Epithelial cell of prostate (primary cell): Measurements from ENCODE around the gene PHYH.
A peak's percentile ranks its signal among the peaks of the same experiment; 100 is the strongest.
"Not testable (repeated sequence)": the region's sequence is repeated elsewhere in the genome, so short reads cannot be mapped to it uniquely, and the experiment has no call there.

ENCODE experiments used
- DNase-seq: peaks from one replicate; pipeline ENCODE4 v3.0.0-alpha.2; 2011; ENCODE audit warnings: low read depth, low spot score
- H3K27ac ChIP-seq: fragments of 450-650 bp; 2 replicates; pipeline ENCODE4 v1.5.1; 2017; ENCODE audit warnings: mild to moderate bottlenecking

The PHYH gene

DNA sequence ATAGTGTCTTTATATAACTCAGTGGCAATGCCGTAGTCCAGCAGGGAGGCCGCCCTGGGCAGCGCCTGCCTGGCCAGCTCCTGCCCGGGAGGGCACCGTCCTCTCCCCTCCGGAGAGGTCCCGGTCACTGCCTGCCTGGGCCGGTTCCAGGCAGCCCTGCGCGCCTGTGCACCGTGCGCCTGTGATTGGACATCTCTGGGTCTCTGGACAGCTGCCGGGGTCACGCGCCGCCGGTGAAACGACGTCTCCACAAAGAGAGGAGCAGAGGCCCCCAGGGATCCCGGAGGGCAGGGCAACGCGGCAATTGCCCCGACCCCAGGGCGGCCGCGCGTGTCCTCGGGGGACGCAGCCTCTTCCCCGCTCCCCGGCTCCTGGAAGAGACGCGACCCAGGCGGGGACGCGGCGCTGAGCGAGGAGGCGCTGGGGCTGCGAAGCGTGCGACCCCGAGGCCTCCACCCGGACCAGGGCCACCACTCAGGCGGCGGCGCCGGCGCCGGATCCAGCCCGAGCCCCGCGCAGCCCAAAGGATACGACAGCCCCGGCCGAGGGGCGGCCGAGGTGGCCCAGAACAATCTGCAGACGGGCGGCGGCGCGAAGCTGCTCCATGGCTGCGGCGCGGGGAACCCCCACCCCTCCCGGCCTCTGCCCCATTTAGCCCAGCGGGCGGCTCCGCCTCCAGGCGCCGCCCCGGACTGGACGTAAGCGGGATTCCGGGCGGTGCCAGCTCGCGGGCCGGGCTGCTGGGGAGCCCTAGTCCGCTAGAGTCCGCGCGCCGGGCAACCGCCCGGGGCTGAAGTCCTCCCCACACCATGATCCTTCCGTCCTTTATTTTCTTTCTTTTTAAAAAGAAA is at the start of gene PHYH:
PHYH (minus strand) TSS at position 628 of the 851 bp plus-strand sequence; CDS start at position 606, 22 bp downstream.
- peak within 1 kb of the TSS; percentile 39 for H3K27ac ChIP-seq
- peak; percentile 22 for DNase-seq

DNA sequence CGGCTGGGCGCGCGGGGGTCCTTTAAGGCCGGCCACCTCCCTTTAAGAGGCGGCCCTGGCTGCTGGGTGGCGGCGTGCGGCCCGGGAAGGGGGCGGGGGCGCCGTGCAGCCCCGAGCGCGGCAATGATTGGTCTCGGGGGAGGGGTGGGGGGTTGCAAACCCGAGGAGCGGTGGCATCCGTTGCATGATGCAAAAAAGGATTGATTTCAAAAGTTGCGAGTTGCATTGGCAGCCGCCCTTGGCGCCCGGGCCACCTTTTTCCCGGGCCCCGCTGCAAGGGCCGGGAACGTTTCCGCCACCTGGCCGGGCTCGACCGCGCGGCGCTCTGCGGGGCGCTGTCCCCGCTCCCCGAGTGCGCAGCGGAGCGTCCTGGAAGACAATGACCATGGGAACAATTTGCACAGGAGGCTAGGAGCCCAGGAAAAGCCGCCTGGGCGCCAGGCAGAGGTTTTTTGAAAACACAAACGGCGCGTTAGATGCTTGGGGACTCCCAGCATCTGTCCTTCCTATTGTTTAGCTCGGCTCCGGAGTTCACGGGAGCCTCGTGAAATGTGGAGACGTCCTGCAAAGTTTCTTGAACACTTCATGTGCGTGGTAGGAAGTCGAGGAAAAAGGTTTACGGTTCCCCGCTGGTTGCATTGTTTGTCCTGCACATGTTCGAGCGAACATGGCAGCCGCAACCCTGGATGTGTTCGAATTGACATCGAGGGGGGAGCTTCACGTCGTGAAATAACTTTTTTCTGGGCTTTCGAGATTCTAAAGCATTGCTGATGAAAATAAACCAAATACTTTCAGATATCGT is 48.6 kb upstream of the PHYH start, which contains the start of gene SEPHS1:
SEPHS1 (minus strand) TSS at position 78 of the 802 bp plus-strand sequence. CDS start 3,343 bp downstream, outside the sequence.
- no peak for DNase-seq
- H3K27ac ChIP-seq: peak within 1 kb of the TSS; percentile 88

DNA sequence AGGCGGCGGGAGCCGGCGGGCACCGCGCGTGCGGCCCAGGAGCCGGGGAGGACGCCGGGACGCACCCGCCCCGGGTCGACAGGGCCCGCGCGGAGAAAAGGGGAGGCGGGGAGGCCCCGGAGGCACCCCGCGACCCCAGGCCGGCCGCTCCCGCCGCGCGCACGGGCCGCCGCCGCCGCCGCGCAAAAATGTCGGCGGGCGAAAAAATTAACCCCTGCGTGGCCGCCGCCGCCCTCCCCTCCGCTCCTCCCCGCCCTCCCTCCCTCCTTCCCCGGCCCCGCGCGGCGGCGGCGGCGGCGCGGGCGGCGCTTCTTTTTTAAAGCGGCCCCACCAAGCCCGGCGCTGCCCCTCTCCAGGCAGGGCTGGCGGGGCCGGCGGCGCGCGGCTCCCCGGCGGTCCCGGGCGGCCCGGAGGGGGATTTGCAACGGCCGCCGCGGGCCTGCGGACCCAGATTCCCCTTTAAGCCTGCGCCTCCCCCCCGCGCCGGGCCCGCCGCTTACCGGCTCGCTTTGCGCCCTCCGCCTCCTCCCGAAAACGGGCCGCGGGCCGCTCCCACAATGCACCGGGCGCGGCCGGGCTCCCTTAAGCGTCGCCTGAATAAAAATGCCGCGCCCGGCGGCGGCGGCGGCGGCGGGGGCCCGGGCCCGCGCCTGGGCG is 47.8 kb upstream of the PHYH start:
- no peak for DNase-seq
- H3K27ac ChIP-seq: peak overlapping the region; percentile 88

DNA sequence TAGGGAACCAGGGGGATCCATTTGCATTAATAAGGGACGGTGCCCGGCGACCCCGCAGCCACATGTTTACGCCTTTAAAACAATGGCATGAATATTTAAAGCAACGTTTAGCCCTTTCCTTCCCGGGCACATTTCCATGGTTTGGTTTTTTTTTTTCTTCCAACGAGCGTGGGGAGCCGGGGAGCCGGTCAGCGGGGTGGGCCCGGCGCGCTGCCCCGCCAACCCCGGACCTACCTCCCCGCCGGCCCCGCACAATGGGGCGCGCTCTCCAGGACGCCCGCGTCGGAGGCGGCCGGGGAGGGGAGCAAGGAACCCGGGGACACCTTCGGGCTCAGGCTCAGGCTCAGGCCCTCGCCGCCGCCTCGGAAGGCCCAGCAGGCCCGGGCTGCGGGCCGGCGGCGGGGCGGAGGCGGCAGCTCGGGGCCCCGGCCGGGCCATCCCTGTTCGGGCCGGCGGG is 47.2 kb upstream of the PHYH start:
- no peak for DNase-seq
- peak overlapping the region; percentile 88 for H3K27ac ChIP-seq

DNA sequence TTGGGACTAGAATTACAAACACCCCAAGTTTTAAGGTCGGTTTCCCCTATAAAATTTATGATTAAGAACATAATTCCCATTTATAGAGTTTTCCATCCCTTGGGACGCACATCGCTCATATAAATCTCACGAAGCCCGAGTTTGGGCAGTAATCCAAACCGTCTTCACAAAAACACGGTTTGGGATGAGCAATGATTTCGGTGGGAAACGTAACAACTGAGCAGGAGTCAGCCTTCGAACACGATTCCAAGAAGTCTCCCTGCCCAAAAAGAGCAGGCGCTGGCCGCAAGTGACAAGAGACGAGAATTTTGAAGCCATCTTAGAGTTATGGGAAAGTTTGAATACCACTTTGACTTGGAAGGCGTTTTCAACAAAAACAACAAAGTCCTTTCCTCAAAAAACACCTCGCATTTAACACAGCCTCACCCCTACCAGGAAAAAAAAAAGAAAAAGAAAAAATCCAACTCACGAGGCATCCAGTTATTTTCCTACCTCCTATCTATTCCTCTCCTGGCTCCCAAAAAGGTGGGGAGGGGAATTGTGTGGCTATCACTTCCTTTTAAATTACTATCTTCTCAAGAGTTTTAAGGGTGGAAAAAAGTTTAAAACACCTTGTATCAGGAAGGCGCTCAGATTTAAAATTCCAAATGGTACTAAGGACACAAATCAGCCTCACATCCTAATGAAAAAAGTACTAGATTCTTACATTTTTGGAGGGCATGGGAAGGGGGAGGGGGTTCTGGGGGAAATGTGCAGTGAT is 46.6 kb upstream of the PHYH start:
- H3K27ac ChIP-seq: peak overlapping the region; percentile 88
- DNase-seq: no peak

DNA sequence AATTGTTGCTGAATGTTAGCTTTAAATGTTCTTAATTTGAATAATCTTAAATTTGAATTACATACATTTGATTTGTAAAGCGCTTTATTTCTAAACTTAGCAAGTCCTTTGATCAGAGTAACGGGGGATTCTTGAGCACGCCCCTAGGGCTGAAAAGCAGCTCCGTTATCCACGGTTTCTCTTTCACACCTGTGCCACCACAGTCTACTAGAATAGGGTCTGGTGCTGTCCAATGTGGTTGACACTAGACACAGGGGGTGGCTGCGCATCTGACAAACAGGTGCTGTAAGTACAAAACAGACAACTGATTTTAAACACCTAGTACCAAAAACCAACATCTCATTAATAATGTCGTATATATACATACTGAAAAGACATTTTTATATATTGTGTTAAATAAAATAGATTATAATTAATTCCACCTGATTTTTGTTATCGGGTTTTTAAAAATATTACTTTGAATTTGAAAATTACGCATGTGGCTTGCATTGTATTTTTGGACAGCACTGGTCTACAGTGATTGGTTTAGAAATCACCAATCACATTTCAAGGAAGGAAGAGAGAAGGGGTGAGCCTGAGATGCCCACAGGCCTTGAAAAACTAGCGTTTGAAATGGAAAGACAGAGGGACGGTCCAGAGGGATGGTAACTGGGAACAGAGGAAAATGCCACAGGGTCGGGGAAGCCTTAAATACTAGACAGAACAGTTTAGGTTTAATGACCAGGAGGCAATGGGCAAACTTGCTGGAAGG is 40.9 kb upstream of the PHYH start:
- DNase-seq: no peak

DNA sequence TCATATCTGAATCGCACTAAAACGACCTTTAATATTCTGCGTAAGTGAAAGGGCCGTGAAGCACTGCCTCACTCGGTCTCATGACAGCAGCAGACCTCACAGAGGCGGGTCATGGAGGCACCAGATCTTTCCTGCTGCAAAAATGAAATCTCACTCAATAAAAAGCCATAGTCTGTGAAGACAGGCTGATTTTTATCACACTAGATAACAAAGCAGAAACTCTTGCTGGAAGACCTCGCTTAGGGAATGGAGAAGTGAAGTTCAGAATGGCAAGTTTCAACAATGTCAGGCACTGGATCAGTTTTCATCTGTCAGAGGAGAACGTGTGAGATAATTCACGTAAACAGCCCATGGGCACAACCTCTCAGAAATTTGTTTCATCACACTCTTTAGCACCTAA is 40.2 kb upstream of the PHYH start:
- H3K27ac ChIP-seq: no peak overlapping the region
- DNase-seq: no peak

More for the DNA sequence above, 40.9 kb upstream of the PHYH start:
- H3K27ac ChIP-seq: no peak overlapping the region

DNA sequence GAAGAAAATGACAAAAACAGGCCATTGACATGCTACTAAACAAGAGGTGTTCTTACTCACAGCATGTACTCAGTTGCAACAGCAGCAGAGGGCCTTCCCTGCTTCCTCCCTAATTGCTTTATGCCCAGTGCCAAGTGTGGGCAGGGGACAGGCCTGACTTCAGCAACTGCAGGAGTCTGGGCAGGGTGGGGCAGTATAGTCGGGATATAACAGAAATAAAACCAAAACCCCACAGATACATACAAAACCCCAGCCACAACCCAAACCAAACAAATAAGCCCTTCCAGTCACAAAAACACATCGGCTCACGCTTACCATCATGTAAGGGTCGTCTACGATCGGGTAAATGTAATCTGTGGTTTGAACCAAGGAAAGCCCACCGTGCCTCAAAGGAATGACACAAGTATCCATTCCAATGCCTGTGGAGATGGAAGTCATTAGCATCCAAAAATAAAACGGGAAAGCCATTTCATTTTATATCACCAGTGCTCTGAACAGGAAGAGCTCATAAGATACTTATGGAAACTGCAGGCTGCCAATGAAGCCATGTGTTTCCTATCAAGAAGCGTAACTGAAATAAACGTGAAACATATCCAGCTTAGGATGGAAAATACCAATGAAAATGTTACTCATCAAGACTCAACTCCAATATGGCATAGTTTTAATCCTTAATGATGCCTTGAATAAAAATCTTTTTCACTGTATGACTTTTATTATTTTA is 38.7 kb upstream of the PHYH start:
- H3K27ac ChIP-seq: no peak overlapping the region
- DNase-seq: no peak

DNA sequence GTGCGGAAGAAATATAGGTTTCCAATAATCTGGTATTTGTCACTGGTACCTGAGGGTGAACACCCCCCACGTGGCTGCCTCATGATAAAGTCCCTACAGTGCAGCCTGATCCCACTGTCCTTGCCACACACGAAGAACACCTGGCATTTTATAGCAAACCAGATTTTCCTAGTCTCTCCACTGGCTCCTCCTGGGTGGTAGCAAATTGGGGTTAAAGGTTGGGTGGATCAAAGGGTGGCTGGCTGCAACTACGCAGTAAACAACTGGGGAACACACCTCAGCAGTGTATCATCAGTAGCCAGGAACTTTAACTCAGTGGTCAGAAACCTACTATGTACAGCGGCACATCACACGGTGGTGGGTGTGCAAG is 37.9 kb upstream of the PHYH start:
- no peak overlapping the region for H3K27ac ChIP-seq
- no peak for DNase-seq

DNA sequence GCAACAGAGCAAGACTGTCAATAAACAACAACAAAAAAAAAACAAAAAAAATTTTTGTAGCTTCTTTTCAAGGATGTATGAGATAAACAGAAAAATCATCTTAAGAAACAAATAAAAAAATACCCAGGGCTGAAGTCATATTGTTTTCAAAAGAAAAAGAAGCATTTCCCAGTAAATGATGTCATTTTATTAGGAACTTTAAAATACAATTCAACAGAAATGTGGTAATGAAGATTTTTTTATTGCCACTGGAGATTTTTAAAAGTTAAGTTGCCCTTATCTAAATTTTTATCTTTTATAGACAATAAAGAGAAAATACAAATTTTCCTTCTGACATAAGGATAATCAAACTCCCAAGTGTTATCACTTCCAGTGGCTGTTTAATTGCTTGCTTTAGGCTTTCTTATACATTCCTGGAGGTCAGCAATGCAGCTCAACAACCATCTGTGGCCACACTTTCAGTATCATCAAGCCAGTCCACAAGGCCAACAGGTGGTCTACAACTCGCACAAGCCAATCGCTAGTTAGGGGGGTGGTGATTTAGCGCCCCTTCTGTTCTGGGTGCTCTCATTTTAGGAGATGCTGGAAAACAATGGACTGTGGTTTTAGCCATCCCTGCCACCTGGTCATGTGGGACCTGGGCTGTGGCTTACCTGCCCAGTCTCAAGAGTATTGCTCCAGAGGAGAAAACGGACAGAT is 37.4 kb upstream of the PHYH start:
- H3K27ac ChIP-seq: no peak overlapping the region
- no peak for DNase-seq

DNA sequence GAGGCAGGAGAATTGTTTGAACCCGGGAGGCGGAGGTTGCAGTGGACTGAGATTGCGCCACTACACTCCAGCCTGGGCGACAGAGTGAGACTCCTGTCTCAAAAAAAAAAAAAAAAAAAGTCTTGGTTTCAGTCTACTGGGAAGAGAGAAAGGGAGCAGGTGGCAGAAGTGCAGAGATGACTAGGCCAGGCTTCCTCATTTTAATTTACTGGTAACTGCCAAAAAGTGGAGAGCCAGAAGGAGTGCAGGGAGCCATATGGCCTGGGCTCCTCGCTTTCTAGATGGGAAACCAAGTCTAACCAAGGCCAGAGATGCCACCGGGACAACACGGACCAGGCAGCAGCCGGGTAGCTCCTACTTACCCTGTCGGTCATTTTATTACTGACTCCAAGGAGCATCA is 36.0 kb upstream of the PHYH start:
- no peak overlapping the region for H3K27ac ChIP-seq
- no peak for DNase-seq

DNA sequence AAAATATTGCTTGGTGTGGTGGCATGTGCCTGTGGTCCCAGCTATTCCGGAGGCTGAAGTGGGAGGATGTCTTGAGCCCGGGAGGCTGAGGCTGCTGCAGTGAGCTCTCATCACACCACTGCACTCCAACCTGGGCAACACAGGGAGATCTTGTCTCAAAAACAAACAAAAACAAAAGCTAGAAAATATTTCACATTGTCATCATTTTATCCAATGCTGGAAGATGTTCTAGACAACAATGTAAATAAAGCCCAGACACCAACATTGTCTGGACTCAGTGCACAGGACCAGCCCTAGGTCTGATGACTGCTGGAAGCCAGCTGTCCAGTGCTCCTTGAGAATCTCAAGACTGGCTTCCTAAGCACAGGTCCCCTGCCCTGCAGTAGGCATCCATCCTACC is 34.7 kb upstream of the PHYH start:
- no peak for DNase-seq
- no peak overlapping the region for H3K27ac ChIP-seq

DNA sequence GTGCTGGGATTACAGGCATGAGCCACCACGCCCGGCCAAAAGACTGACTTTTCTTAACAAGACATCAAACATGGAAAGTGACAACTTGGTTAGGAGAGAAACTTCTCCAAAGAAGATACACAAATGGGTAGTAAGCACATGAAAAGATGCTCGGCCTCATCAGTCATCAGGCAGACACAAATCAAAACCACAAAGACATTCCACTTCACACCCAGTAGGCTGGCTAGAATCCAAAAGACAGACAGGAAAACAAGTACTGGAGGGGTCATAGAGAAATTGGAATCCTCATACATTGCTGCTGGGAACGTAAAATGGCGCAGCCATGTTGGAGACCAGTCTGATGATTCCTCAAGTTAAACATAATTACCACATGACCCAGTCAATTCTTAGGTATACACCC is 31.8 kb upstream of the PHYH start:
- H3K27ac ChIP-seq: no peak overlapping the region
- DNase-seq: no peak

DNA sequence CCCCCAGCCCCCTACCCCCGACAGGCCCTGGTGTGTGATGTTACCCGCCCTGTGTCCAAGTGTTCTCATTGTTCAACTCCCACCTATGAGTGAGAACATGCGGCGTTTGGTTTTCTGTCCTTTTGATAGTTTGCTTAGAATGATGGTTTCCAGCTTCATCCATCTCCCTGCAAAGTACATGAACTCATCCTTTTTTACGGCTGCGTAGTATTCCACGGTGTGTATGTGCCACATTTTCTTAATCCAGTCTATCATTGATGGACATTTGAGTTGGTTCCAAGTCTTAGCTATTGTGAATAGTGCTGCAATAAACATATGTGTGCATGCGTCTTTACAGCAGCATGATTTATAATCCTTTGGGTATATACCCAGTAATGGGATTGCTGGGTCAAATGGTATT is 31.1 kb upstream of the PHYH start:
- DNase-seq, H3K27ac ChIP-seq: not testable (repeated sequence)

DNA sequence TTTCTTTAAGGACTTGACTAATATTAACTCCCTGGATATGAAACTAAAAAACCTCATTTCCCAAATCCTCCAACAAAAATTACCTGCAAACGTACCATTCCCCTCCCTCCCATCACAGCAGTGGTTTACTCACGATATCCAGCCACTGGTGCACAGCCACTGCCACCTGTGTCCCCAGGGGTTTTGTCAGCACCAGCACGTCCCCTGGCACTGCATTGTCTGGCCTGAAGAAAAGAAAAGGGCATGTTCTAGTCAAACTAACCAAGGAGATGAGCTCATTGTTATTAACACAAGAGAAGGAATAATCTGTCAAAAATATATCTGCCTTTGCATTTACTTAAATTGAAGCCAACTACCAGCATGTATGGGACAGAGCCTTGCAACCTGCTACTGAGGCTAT is 29.7 kb upstream of the PHYH start:
- H3K27ac ChIP-seq: no peak overlapping the region
- no peak for DNase-seq

DNA sequence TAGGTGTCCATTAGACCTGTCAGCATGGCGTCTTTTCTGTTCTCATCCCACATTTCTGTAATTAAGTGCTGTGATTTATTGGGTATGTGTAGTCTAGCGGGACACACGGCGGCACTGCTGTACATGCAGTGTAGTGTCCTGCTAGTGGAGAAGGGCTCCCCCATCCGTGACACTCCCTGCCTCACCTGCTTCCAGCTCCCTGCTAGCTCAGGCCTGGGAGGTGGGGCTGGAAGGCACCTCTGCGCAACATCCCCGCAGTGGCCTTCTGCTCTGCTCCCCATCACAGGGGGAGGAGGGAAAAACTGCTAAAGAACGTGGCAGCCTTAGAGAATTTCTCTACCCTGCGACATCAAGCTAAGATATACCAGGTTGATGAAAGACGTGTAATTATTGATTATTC is 28.7 kb upstream of the PHYH start:
- no peak for DNase-seq
- no peak overlapping the region for H3K27ac ChIP-seq

DNA sequence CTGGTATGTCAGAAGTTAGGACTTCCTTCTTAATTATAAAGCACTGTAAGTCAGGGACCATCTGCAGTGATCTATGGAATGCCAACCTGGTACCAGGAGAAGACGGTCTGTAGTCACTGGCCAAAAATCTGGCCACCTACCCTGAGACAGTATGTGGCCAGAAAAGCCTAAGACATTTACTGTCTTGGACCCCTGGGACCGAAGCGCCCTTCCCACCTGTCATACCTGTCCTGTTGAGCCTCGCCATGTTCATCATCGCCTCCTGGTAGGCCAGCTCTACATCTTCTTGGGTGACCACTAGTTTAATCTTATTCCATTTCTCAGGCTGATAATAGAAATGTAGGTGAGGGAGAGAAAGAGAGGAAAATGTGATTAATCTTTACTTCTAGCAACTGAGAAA is 28.3 kb upstream of the PHYH start:
- DNase-seq: no peak
- no peak overlapping the region for H3K27ac ChIP-seq

DNA sequence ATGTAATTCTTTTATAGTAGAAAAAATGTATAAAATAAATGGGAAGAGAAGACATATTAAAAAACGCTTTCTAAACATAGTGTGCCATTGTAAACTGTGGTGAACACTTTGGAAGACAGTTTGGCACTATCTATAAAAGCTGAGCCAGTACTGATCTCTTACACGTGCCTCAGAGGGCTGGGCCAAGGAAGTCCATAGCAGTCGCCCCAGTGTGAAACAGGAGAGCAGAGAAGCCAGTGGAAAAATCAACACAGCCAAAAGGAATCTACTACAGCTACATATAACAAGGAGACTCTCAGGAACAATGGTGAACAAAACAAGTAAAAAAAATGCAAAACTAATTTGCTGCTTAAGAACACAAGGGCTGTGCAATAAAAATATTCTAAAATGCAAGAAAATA is 27.7 kb upstream of the PHYH start:
- no peak for DNase-seq
- no peak overlapping the region for H3K27ac ChIP-seq
